GM12878 (cell line): ENCODE results near the gene MAD1L1. TPM values are rescaled to one million over a fixed set of nuclear protein-coding genes. Genes with fewer than 3 reads are reported as not detected.

Experiments used
- ATAC-seq: fragments of 200-7000 bp; cut with Tn5 transposase; 3 replicates; pipeline ENCODE4 v1.9.1; 2020; ENCODE audit warnings: mild to moderate bottlenecking, moderate library complexity
- BruUV-seq: library from RNA; stranded (reverse); fragments of 400-500 nt; replicated peaks from 2 replicates; lab custom pipeline; 2021; lab: Mats Ljungman, UMichigan
- CTCF ChIA-PET: fragments of 300-600 bp; sonication (Branson Sonifier 250); formaldehyde crosslinking; extraction: SDS; loops from one replicate; lab custom pipeline; 2021; ENCODE audit warnings: inconsistent platforms; lab: Yijun Ruan, JAX
- POLR2A ChIA-PET: fragments of 350-600 bp; formaldehyde crosslinking; extraction: SDS; loops from one replicate; lab custom pipeline; 2021; ENCODE audit warnings: inconsistent platforms; lab: Charles Lee
- RAD21 ChIA-PET: fragments of 300-600 bp; sonication (Branson Sonifier 250); formaldehyde crosslinking; loops from one replicate; lab custom pipeline; 2023; ENCODE audit warnings: antibody characterized with exemption; ENCODE audit not compliant: unreplicated experiment; lab: Charles Lee
- SMC1A ChIA-PET: fragments of 300-600 bp; sonication (Branson Sonifier 250); formaldehyde crosslinking; loops from one replicate; lab custom pipeline; 2023; ENCODE audit not compliant: unreplicated experiment, uncharacterized antibody; lab: Charles Lee
- DNase-seq: peaks from one replicate; pipeline ENCODE4 v3.0.0-alpha.2; 2011; ENCODE audit warnings: low read depth, low spot score
- FAIRE-seq: peaks from 3 replicates; lab custom pipeline; 2011; peaks lifted over from hg19 to GRCh38; lab: Jason Lieb, UNC
- H2AFZ ChIP-seq: 2 replicates; pipeline ENCODE4 v1.6.0; 2011; ENCODE audit warnings: low read depth, low read length, control low read depth; ENCODE audit not compliant: control insufficient read depth
- H3K27ac ChIP-seq: 2 replicates; pipeline ENCODE4 v1.5.1; 2011; ENCODE audit warnings: control low read depth; ENCODE audit not compliant: control insufficient read depth, insufficient read depth
- H3K27me3 ChIP-seq, 2 experiments: replicated peaks in 1 of 2; 2 replicates each; pipeline versions ENCODE4 v1.6.0 to v1.6.1; 2011; ENCODE audit warnings: low read length in 1 of 2; ENCODE audit not compliant: control insufficient read depth in 2 of 2, insufficient read depth in 2 of 2
- H3K36me3 ChIP-seq, 2 experiments: 2 replicates each; pipeline ENCODE4 v1.5.1; 2011; ENCODE audit warnings: low read length in 1 of 2; ENCODE audit not compliant: control insufficient read depth in 2 of 2, insufficient read depth in 2 of 2
- H3K4me1 ChIP-seq: 2 replicates; pipeline ENCODE4 v1.6.1; 2011; ENCODE audit warnings: mild to moderate bottlenecking, low read length, moderate library complexity, mixed read lengths; ENCODE audit not compliant: control insufficient read depth, insufficient read depth
- H3K4me2 ChIP-seq: 2 replicates; pipeline ENCODE4 v1.6.0; 2011; ENCODE audit warnings: control low read depth; ENCODE audit not compliant: control insufficient read depth, insufficient read depth
- H3K4me3 ChIP-seq: fragments of 200-600 bp; sonication (generic); 2 replicates; pipeline ENCODE4 v1.5.1; 2016
- H3K79me2 ChIP-seq: 2 replicates; pipeline ENCODE4 v1.6.0; 2011; ENCODE audit warnings: low read length; ENCODE audit not compliant: control insufficient read depth, insufficient read depth
- H3K9ac ChIP-seq: 2 replicates; pipeline ENCODE4 v1.8.0; 2011; ENCODE audit warnings: low read length, control low read depth, mixed read lengths; ENCODE audit not compliant: control insufficient read depth, insufficient read depth
- H3K9me3 ChIP-seq: replicated peaks from 3 replicates; pipeline ENCODE4 v1.5.1; 2011; ENCODE audit warnings: mild to moderate bottlenecking, low read length; ENCODE audit not compliant: control insufficient read depth, insufficient read depth
- H4K20me1 ChIP-seq: 2 replicates; pipeline ENCODE4 v1.6.0; 2011; ENCODE audit not compliant: control insufficient read depth, insufficient read depth
- ATF7 ChIP-seq: fragments of 450-650 bp; IDR thresholded peaks from 2 replicates; pipeline ENCODE4 v1.6.1; 2016; ENCODE audit warnings: low read depth, mild to moderate bottlenecking
- BHLHE40 ChIP-seq, 2 experiments: fragments of 450-650 bp in 1 of 2; IDR thresholded peaks; 2 replicates each; pipeline ENCODE4 v1.6.1; 2011 to 2017; ENCODE audit warnings: low read depth in 2 of 2, borderline replicate concordance in 1 of 2, improper control_type of control experiment in 1 of 2, low read length in 1 of 2, mild to moderate bottlenecking in 1 of 2
- BRCA1 ChIP-seq: IDR thresholded peaks from 2 replicates; pipeline ENCODE4 v1.6.1; 2011; ENCODE audit warnings: low read depth, low read length, improper control_type of control experiment
- EGR1 ChIP-seq, 2 experiments: IDR thresholded peaks; 1 replicate in 1 of 2; 2 replicates in 1 of 2; pipeline ENCODE4 v1.6.1; 2011 to 2012; ENCODE audit warnings: low read depth in 2 of 2, low read length in 2 of 2, borderline replicate concordance in 1 of 2, mild to moderate bottlenecking in 1 of 2, moderate library complexity in 1 of 2
- MAX ChIP-seq: IDR thresholded peaks from 2 replicates; pipeline ENCODE4 v1.6.1; 2012; ENCODE audit warnings: low read depth, low read length, improper control_type of control experiment
- PML ChIP-seq: IDR thresholded peaks from 2 replicates; pipeline ENCODE4 v1.6.1; 2012; ENCODE audit warnings: low read length, inconsistent platforms
- RCOR1 ChIP-seq: conservative IDR thresholded peaks from 2 replicates; pipeline ENCODE4 v1.6.1; 2012; ENCODE audit warnings: low read depth, low read length, improper control_type of control experiment
- SMARCA5 ChIP-seq: fragments of 450-650 bp; IDR thresholded peaks from 2 replicates; pipeline ENCODE4 v1.6.1; 2017; ENCODE audit warnings: mild to moderate bottlenecking
- SREBF2 ChIP-seq: IDR thresholded peaks from 2 replicates; pipeline ENCODE4 v1.6.1; 2012; ENCODE audit warnings: mild to moderate bottlenecking, low read length
- ZNF207 ChIP-seq: fragments of 450-650 bp; IDR thresholded peaks from 2 replicates; pipeline ENCODE4 v1.6.1; 2014; ENCODE audit warnings: antibody characterized with exemption, mild to moderate bottlenecking, borderline replicate concordance
- WGBS: methylation state at CpG from one replicate; pipeline ENCODE4 v1.1.6; 2016; ENCODE audit warnings: low lambda C conversion rate; ENCODE audit not compliant: insufficient replicate concordance, insufficient coverage; ENCODE audit errors: missing lambda C conversion rate; 5-methylcytosine and 5-hydroxymethylcytosine counted together
- in situ Hi-C: fragments of 300-500 bp; cut with MboI; formaldehyde crosslinking; loops from 9 replicates; pipeline ENCODE4 v1.14.3; 2018; ENCODE audit warnings: mixed read lengths
- intact Hi-C: fragments of 100-400 bp; cut with micrococcal nuclease; formaldehyde crosslinking; loops from one replicate; pipeline ENCODE4 v1.14.2; 2022; ENCODE audit not compliant: unreplicated experiment
- polyA plus RNA-seq, 11 experiments: library from polyadenylated mRNA; depleted of rRNA in 4 of 11; unstranded in 6 of 11; stranded (reverse) in 5 of 11; fragments of >200 nt; fragmentation: Nextera tagmentation in 4 of 11; fragmentation: Illumina TruSeq in 1 of 11; extraction: Ambion mirVana in 4 of 11; extraction: Trizol in 1 of 11; gene quantifications; 1 replicate in 1 of 11; 2 replicates in 10 of 11; pipeline versions ENCODE4 v1.2.1 to v1.2.3, GENCODE V29; 2011 to 2016; ENCODE audit warnings: inconsistent platforms in 2 of 11, missing spikeins in 2 of 11, low read depth in 1 of 11
- total RNA-seq, 4 experiments: library from RNA; depleted of rRNA in 3 of 4; stranded (reverse); fragments of >200 nt in 3 of 4; fragmentation: Illumina TruSeq in 1 of 4; extraction: Trizol in 1 of 4; gene quantifications; 2 replicates each; pipeline versions ENCODE4 v1.2.1 to v1.2.3, GENCODE V29; 2013 to 2021
- TF ChIP-seq, protein P1 (sequence below): IDR thresholded peaks from 2 replicates; pipeline ENCODE4 v1.6.1; 2012; ENCODE audit warnings: improper control_type of control experiment, low read depth, low read length; ENCODE audit not compliant: insufficient replicate concordance
- TF ChIP-seq, protein P2 (sequence below): fragments of 150-350 bp; IDR thresholded peaks from 2 replicates; pipeline ENCODE4 v1.6.1; 2014; ENCODE audit warnings: mild to moderate bottlenecking, low read depth, low read length
- TF ChIP-seq, protein P3 (sequence below): IDR thresholded peaks from 2 replicates; pipeline ENCODE4 v1.6.1; 2012; ENCODE audit warnings: low read length, inconsistent platforms

The MAD1L1 gene
- total and polyA plus RNA-seq, 10 of the 15 experiments (the other 5 are each of a cell fraction or from before 2014, with no cell fraction given) = 2.2 to 76.8 (median 38.3) TPM

DNA sequence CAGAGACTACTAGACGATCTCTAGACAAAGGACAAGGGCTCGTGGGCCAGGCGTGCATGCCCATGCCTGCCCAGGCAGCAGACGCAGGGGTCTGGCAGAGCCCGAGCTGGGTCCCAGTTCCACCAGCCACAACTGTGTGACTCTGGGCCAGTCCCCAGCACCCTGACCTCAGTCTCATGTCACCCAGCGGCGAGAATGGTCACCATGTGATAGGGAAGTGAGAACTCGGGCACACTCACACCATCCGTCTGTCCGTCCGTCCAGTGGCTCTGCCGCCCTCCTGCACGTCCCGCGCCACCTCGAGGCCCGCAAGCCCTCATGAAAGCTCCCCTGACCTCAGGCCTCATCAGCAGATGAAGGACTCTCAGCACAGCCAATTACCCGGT is 282.7 kb downstream of the MAD1L1 start:
- RAD21 ChIA-PET = no interaction called here
- DNase-seq = no peak
- in situ Hi-C loops (no loop called here), intact Hi-C loops (no loop called here)
- no peaks in the 10 kb centered on the region for H3K79me2 ChIP-seq
- H3K27me3 ChIP-seq = no peaks in the 10 kb centered on the region
- no peak overlapping the region for H3K27ac ChIP-seq
- FAIRE-seq = no peak
- SMC1A ChIA-PET = no interaction called here
- H3K4me2 ChIP-seq = no peak overlapping the region
- H2AFZ ChIP-seq = no peak overlapping the region
- no peak overlapping the region for H3K9ac ChIP-seq
- 87% methylated on average over 15 of the region's 18 CpGs for WGBS
- no peaks in the 10 kb centered on the region for H3K4me1 ChIP-seq
- no TSS peak for BruUV-seq
- no peak for TF ChIP-seq BRCA1
- no peak for TF ChIP-seq RCOR1
- TF ChIP-seq PML = no peak
- TF ChIP-seq MAX = no peak
- TF ChIP-seq, protein P1, sequence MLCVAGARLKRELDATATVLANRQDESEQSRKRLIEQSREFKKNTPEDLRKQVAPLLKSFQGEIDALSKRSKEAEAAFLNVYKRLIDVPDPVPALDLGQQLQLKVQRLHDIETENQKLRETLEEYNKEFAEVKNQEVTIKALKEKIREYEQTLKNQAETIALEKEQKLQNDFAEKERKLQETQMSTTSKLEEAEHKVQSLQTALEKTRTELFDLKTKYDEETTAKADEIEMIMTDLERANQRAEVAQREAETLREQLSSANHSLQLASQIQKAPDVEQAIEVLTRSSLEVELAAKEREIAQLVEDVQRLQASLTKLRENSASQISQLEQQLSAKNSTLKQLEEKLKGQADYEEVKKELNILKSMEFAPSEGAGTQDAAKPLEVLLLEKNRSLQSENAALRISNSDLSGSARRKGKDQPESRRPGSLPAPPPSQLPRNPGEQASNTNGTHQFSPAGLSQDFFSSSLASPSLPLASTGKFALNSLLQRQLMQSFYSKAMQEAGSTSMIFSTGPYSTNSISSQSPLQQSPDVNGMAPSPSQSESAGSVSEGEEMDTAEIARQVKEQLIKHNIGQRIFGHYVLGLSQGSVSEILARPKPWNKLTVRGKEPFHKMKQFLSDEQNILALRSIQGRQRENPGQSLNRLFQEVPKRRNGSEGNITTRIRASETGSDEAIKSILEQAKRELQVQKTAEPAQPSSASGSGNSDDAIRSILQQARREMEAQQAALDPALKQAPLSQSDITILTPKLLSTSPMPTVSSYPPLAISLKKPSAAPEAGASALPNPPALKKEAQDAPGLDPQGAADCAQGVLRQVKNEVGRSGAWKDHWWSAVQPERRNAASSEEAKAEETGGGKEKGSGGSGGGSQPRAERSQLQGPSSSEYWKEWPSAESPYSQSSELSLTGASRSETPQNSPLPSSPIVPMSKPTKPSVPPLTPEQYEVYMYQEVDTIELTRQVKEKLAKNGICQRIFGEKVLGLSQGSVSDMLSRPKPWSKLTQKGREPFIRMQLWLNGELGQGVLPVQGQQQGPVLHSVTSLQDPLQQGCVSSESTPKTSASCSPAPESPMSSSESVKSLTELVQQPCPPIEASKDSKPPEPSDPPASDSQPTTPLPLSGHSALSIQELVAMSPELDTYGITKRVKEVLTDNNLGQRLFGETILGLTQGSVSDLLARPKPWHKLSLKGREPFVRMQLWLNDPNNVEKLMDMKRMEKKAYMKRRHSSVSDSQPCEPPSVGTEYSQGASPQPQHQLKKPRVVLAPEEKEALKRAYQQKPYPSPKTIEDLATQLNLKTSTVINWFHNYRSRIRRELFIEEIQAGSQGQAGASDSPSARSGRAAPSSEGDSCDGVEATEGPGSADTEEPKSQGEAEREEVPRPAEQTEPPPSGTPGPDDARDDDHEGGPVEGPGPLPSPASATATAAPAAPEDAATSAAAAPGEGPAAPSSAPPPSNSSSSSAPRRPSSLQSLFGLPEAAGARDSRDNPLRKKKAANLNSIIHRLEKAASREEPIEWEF = no peak
- no peak for TF ChIP-seq BHLHE40 (IDR thresholded peaks at IDR 0.05; ENCODE audit: borderline replicate concordance in 1 of 2, low read depth in 2 of 2, low read length in 1 of 2)
- TF ChIP-seq EGR1 (IDR thresholded peaks at IDR 0.05; ENCODE audit: borderline replicate concordance in 1 of 2, low read depth in 2 of 2, low read length in 2 of 2) = no peak
- TF ChIP-seq, protein P2, sequence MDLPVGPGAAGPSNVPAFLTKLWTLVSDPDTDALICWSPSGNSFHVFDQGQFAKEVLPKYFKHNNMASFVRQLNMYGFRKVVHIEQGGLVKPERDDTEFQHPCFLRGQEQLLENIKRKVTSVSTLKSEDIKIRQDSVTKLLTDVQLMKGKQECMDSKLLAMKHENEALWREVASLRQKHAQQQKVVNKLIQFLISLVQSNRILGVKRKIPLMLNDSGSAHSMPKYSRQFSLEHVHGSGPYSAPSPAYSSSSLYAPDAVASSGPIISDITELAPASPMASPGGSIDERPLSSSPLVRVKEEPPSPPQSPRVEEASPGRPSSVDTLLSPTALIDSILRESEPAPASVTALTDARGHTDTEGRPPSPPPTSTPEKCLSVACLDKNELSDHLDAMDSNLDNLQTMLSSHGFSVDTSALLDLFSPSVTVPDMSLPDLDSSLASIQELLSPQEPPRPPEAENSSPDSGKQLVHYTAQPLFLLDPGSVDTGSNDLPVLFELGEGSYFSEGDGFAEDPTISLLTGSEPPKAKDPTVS = no peak
- no peak for TF ChIP-seq ATF7
- no peak for TF ChIP-seq SREBF2
- TF ChIP-seq SMARCA5 = no peak
- TF ChIP-seq ZNF207 = no peak
- TF ChIP-seq, protein P3, sequence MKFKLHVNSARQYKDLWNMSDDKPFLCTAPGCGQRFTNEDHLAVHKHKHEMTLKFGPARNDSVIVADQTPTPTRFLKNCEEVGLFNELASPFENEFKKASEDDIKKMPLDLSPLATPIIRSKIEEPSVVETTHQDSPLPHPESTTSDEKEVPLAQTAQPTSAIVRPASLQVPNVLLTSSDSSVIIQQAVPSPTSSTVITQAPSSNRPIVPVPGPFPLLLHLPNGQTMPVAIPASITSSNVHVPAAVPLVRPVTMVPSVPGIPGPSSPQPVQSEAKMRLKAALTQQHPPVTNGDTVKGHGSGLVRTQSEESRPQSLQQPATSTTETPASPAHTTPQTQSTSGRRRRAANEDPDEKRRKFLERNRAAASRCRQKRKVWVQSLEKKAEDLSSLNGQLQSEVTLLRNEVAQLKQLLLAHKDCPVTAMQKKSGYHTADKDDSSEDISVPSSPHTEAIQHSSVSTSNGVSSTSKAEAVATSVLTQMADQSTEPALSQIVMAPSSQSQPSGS = no peak
- peaks cover 0 to 9% of the 10 kb centered on the region in 2 experiments; a peak in 2 of 4 replicates for H3K36me3 ChIP-seq
- POLR2A ChIA-PET = no interaction called here
- no peaks in the 10 kb centered on the region for H3K9me3 ChIP-seq
- H4K20me1 ChIP-seq = no peaks in the 10 kb centered on the region
- no peak overlapping the region for H3K4me3 ChIP-seq
- ATAC-seq = no peak
- CTCF ChIA-PET = no interaction called here
